Central memory CD8-positive, alpha-beta T cell (primary cell): ENCODE measurements around the gene SIN3B.

Experiments
- ATAC-seq: fragments of 150-1000 bp; cut with Tn5 transposase; replicated peaks from 2 replicates; pipeline ENCODE4 v1.10.0; 2022; ENCODE audit warnings: mild to moderate bottlenecking, moderate FRiP score, moderate number of reproducible peaks; ENCODE audit not compliant: poor library complexity, severe bottlenecking; ENCODE audit errors: extremely low read depth
- DNase-seq, 2 donors: peaks; one replicate each; pipeline ENCODE4 v3.0.0; 2021; ENCODE audit warnings: low spot score in 2 of 2
- H3K27ac Mint-ChIP-seq: one replicate; pipeline ENCODE4 v1.8.0; 2022; ENCODE audit warnings: low read depth, mild to moderate bottlenecking, moderate library complexity, mixed read lengths
- H3K27me3 Mint-ChIP-seq: one replicate; pipeline ENCODE4 v1.8.0; 2022; ENCODE audit warnings: mixed read lengths
- H3K36me3 Mint-ChIP-seq: one replicate; pipeline ENCODE4 v1.8.0; 2022; ENCODE audit warnings: mild to moderate bottlenecking, moderate library complexity, mixed read lengths; ENCODE audit not compliant: insufficient read depth
- H3K4me1 Mint-ChIP-seq: one replicate; pipeline ENCODE4 v1.8.0; 2022; ENCODE audit warnings: mixed read lengths
- H3K4me3 Mint-ChIP-seq: one replicate; pipeline ENCODE4 v1.8.0; 2022; ENCODE audit warnings: mild to moderate bottlenecking, moderate library complexity, mixed read lengths
- H3K9me3 Mint-ChIP-seq: one replicate; pipeline ENCODE4 v1.8.0; 2022; ENCODE audit warnings: mixed read lengths

Gene SIN3B

DNA sequence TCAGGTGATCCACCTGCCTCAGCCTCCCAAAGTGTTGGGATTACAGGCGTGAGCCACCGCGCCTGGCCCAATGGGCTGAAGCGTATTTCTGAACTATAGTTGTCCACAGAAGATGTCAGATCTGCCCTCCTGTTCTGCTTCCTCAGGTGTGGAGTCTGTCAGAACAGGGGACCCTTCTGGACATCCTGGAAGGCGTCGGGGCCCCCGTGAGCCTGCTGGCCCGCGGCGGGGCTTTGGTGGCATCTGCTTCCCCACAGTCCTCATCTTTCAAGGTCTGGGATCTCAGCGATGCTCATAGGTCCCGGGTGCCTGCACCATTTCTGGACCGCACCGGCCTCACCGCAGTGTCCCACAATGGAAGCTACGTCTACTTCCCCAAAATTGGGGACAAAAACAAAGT lies 29.5 kb upstream of the SIN3B start:
- no peaks in the 10 kb centered on the region for H3K36me3 Mint-ChIP-seq
- H3K4me3 Mint-ChIP-seq, result no peak overlapping the region
- no peak for ATAC-seq
- no peaks in the 10 kb centered on the region for H3K4me1 Mint-ChIP-seq
- no peaks in the 10 kb centered on the region for H3K9me3 Mint-ChIP-seq
- DNase-seq, result no peak
- no peaks in the 10 kb centered on the region for H3K27me3 Mint-ChIP-seq
- no peak overlapping the region for H3K27ac Mint-ChIP-seq

DNA sequence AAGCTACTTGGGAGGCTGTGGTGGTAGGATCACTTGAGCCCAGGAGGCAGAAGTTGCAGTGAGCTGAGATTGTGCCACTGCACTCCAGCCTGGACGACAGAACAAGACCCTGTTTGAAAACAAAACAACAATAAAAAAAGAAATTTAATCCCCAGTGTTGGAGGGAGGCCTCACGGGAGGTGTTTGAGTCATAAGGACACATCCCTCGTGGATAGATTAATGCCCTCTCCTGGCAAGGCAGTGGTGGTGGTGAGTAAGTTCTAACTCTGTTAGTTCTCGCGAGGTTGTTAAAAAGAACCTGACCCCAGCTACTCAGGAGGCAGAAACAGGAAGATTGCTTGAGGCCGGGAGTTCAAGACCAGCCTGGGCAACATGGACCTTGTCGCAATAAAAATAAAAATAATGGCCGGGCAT lies 27.6 kb upstream of the SIN3B start:
- H3K27me3 Mint-ChIP-seq, result no peaks in the 10 kb centered on the region
- H3K4me3 Mint-ChIP-seq, result no peak overlapping the region
- no peak overlapping the region for H3K27ac Mint-ChIP-seq
- H3K9me3 Mint-ChIP-seq, result no peaks in the 10 kb centered on the region
- no peak for DNase-seq
- H3K4me1 Mint-ChIP-seq, result no peaks in the 10 kb centered on the region
- no peak for ATAC-seq
- no peaks in the 10 kb centered on the region for H3K36me3 Mint-ChIP-seq

DNA sequence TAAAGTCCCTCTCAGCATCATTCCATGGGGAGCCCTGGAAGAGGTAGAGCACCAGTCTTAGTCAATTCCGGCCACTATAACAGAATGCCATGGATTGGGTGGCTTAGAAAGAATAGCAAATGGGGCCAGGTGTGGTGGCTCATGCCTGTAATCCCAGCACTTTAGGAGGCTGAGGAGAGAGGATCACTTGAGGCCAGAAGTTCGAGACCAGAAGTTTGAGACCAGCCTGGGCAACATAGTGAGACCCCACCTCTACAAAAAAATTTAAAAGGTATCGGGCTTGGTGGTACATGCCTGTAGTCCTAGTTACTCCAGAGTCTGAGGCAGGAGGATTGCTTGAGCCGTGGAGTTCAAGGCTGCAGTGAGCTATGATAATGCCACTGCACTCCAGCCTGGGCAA lies 25.0 kb upstream of the SIN3B start:
- H3K27ac Mint-ChIP-seq, result no peak overlapping the region
- no peaks in the 10 kb centered on the region for H3K9me3 Mint-ChIP-seq
- DNase-seq (no peak), ATAC-seq (no peak)
- no peaks in the 10 kb centered on the region for H3K27me3 Mint-ChIP-seq
- no peaks in the 10 kb centered on the region for H3K36me3 Mint-ChIP-seq
- H3K4me1 Mint-ChIP-seq, result no peaks in the 10 kb centered on the region
- no peak overlapping the region for H3K4me3 Mint-ChIP-seq

DNA sequence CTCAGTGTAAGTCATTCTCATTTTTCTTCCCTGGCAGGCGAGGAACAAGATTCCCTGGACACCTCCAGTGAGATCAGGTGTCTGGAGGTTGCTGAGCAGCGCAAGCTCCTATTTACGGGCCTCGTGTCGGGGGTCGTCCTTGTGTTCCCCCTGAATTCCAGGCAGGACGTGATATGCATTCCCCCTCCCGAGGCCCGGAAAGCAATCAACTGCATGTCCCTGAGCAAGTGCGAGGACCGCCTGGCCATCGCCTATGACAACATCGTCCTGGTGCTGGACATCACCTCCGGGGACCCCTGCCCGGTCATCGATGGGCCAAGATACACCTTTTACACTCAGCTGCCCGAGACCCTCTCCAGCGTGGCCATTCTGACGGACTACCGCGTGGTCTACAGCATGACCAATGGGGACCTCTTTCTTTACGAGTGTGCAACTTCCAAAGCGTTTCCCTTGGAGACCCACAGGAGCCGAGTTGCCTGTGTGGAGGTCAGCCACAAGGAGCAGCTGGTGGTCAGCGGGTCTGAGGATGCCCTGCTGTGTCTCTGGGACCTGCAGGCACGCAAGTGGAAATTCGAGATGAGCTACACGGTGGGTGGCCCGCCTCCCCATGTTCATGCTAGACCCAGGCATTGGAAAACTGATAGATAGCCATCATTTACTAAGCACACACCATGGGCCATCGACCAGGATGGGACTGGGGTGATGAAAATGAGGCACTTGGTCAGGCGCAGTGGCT lies 21.5 kb upstream of the SIN3B start:
- no peak for DNase-seq
- Mint-ChIP-seq H3K27me3 (no peaks in the 10 kb centered on the region), H3K27ac (no peak overlapping the region), H3K4me1 (no peaks in the 10 kb centered on the region), H3K9me3 (no peaks in the 10 kb centered on the region), H3K36me3 (no peaks in the 10 kb centered on the region), H3K4me3 (no peak overlapping the region)
- ATAC-seq, result no peak

DNA sequence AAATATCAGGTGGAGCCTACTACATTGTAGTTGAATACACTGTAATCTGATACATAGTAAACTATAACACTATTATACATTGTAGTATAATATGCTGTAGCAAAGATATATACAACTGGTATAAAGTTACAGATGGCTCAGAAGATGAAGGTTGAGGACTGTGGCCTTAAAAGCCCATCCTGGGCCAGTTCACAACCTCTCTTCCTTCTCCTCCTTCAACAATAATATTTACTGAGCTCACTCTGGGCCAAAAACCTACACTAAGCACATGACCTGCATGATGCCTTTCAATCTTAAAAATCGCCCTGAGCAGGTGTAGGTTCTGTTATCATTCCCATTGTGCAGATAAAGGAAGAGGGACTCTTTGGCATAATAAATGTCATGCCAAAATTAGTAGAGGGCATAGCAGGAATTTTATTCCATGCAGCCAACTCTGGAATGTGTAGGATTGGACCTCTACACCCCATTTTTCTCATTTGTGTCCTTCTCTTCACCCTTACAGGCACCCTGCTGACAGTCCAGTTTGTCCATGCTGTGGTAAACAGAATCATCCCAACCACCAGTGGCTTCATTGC lies 14.6 kb upstream of the SIN3B start:
- no peaks in the 10 kb centered on the region for H3K9me3 Mint-ChIP-seq
- no peaks in the 10 kb centered on the region for H3K4me1 Mint-ChIP-seq
- DNase-seq (no peak), ATAC-seq (no peak)
- H3K27ac Mint-ChIP-seq, result no peak overlapping the region
- no peak overlapping the region for H3K4me3 Mint-ChIP-seq
- peaks cover 13% of the 10 kb centered on the region for H3K27me3 Mint-ChIP-seq
- H3K36me3 Mint-ChIP-seq, result no peaks in the 10 kb centered on the region

DNA sequence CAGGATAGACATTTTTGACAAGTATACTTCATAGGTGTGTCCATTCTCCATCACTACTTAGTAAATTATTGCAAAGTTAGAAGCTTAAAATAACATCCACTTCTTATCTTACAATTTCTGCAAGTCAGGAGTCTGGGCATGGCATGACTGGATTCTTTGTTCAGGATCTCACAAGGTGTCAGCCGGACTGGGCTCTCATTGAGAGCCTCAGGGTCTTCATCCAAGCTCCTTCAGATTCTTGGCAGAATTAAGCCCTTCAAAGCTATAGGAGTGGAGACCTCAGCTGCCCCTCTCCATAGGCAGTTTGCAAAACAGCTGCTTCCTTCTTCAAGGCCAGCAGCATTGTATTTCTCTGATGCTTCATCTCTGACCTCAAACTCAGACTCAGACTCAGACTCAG lies 9.1 kb upstream of the SIN3B start:
- Mint-ChIP-seq H3K27ac (no peak overlapping the region), H3K36me3 (no peaks in the 10 kb centered on the region), H3K27me3 (peaks cover 46% of the 10 kb centered on the region), H3K4me3 (no peak overlapping the region), H3K4me1 (peaks cover 5% of the 10 kb centered on the region), H3K9me3 (no peaks in the 10 kb centered on the region)
- DNase-seq (no peak), ATAC-seq (no peak)

DNA sequence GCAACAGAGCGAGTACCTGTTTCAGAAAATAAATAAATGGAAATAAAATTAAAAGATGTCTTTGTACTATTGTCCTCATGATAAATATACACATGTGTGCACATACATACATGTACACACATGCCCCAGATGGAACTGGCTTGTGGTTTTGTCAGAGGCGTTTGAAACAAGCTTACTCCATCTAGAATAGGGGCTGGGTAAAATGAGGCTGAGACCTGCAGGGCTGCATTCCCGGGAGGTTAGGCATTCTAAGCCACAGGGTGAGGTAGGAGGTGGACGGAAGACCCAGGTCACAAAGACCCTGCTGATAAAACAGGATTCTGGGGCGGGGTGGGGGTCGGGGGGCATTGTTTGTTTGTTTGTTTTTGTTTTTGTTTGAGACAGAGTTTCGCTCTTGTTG lies 8.1 kb upstream of the SIN3B start:
- DNase-seq, result no peak
- no peaks in the 10 kb centered on the region for H3K36me3 Mint-ChIP-seq
- H3K9me3 Mint-ChIP-seq, result no peaks in the 10 kb centered on the region

DNA sequence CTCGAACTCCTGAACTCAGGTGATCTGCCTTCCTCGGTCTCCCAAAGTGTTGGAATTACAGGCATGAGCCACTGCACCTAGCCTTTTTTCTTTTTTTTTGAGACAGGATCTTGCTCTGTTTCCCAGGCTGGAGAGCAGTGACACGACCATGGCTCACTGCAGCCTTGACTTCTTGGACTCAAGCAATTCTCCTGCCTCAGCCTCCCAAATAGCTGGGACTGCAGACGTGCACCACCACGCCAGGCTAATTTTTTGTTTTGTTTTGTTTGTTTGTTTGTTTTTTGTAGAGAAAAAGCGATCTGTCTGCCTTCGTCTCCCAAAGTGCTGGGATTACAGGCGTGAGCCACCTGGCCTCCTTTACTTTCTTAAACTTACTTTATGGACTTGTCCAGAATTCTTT lies 6.5 kb upstream of the SIN3B start:
- H3K4me1 Mint-ChIP-seq, result peaks cover 13% of the 10 kb centered on the region
- H3K27ac Mint-ChIP-seq, result no peak overlapping the region
- H3K9me3 Mint-ChIP-seq, result no peaks in the 10 kb centered on the region
- ATAC-seq, result no peak
- peaks cover 3% of the 10 kb centered on the region for H3K36me3 Mint-ChIP-seq
- H3K4me3 Mint-ChIP-seq, result no peak overlapping the region
- DNase-seq, result no peak
- H3K27me3 Mint-ChIP-seq, result peaks cover 59% of the 10 kb centered on the region

More for the DNA sequence above, 8.1 kb upstream of the SIN3B start:
- Mint-ChIP-seq H3K27ac (no peak overlapping the region), H3K4me3 (no peak overlapping the region), H3K4me1 (peaks cover 13% of the 10 kb centered on the region), H3K27me3 (peaks cover 48% of the 10 kb centered on the region)
- ATAC-seq, result no peak

DNA sequence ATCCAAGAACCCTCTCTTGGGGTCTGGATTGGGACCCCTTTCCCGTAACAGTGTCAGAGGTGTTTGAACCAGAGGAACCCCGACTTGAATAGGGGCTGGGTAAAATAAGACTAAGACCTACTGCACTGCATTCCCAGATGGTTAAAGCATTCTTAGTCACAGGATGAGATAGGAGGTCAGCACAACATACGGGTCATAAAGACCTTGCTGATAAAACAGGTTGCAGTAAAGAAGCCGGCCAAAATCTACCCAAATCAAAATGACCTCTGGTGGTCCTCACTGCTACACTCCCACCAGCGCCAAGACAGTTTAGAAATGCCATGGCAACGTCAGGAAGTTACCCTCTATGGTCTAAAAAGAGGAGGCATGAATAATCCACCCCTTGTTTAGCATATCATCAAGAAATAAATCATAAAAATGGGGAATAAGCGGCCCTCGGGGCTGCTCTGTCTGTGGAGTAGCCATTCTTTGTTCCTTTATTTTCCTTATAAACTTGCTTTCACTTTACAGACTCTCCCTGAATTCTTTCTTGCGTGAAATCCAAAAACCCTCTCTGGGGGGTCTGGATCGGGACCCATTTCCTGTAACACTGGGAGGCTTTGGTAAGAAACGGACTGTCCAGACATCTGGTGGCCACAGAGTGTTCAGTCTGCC lies 4.4 kb upstream of the SIN3B start:
- Mint-ChIP-seq H3K27ac (no peak overlapping the region), H3K27me3 (peaks cover 60% of the 10 kb centered on the region), H3K36me3 (peaks cover 5% of the 10 kb centered on the region), H3K4me3 (peak overlapping the region; percentile 31), H3K4me1 (peaks cover 13% of the 10 kb centered on the region), H3K9me3 (no peaks in the 10 kb centered on the region)
- ATAC-seq (no peak), DNase-seq (no peak)

DNA sequence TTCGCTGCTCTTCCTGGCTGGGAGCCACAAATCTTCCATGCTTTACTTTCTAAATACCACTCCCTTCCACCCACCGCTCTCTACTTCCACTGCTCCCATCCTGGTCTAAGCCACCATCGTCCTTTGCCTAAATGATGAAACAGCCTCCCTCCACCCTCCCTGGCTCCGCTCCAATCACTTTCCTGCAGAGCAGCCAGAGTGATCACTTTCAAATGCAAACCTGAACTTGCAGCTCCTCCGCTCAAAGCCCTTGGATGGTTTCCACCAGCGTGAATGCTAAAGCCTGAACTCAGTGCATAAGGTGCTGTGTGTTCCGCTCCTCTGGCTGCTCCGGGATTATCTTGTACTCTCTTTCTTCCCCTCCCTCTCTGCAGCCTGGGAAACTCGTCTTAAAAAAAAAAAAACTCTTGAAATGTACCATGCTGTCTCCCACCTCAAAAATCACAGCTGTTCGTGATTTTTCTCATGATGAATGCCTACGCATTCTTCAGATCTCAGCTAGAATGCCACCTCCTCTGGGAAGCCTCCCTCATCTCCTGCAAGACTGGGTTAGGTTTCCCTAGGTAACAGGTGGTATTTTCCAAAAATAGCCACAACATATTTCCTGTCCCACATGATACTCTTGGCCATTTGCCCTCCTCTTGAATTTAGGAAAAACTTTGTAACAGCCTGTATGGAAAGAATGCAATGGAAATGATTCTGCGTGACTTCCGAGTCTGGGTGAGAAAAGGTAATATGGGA lies 3.7 kb upstream of the SIN3B start:
- Mint-ChIP-seq H3K27ac (no peak overlapping the region), H3K4me1 (peaks cover 18% of the 10 kb centered on the region), H3K9me3 (no peaks in the 10 kb centered on the region), H3K27me3 (peaks cover 60% of the 10 kb centered on the region), H3K36me3 (peaks cover 5% of the 10 kb centered on the region), H3K4me3 (peak overlapping the region; percentile 31)
- ATAC-seq, result no peak
- DNase-seq, result no peak

DNA sequence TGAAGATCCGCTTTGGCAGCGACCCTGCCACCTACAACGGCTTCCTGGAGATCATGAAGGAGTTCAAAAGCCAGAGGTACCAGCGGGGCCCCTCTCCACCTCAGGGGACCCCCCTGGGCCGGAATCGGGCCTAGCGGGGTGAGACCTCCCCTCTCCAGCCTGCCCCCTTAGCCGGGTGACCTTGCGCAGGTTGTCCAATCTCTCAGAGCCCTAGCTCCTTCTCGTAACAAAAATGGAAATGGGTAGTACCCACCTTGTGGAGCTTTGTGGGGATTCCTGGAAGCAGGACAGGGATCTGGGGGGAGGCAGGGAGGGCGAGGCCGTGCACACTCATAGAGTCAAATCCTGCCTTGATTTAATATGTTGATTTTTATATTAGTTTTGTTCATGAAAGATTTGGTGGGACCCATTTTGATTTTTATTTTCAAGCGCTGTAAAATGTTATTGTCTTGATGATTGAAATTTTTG lies 658 bp downstream of the SIN3B start:
- Mint-ChIP-seq H3K27me3 (peaks cover 29% of the 10 kb centered on the region), H3K36me3 (peaks cover 28% of the 10 kb centered on the region), H3K27ac (peak overlapping the region; percentile 65), H3K4me1 (peaks cover 20% of the 10 kb centered on the region), H3K9me3 (no peaks in the 10 kb centered on the region), H3K4me3 (peak overlapping the region; percentile 81)
- DNase-seq (no peak), ATAC-seq (no peak)

DNA sequence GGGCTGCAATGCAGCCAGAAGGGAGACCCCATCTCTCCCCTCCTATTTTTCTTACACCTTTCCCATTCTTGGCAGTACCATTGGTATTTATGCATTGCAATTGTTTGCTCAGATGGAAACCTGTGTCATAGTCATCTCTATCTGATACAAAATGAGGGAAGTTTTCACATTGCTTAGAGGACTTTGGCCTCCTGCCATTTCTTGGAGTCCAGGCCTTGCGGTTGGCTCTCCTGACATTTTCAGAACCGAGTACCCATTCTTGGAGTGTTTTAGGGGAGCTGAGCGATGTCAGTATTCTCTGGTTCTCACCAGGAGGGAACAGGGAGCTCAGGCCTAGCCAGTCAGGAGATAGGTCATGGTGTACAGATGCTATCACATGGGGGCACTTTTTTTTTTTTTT lies 1.5 kb downstream of the SIN3B start:
- no peak for ATAC-seq
- Mint-ChIP-seq H3K27ac (no peak overlapping the region), H3K9me3 (no peaks in the 10 kb centered on the region), H3K4me3 (peak overlapping the region; percentile 81), H3K36me3 (peaks cover 29% of the 10 kb centered on the region), H3K4me1 (peaks cover 12% of the 10 kb centered on the region), H3K27me3 (peaks cover 21% of the 10 kb centered on the region)
- no peak for DNase-seq
